ENCODE measurements around the gene BCL7C.
"Not testable (repeated sequence)": the region's sequence is repeated elsewhere in the genome, so short reads cannot be mapped to it uniquely, and the experiment has no call there.

The BCL7C gene

DNA sequence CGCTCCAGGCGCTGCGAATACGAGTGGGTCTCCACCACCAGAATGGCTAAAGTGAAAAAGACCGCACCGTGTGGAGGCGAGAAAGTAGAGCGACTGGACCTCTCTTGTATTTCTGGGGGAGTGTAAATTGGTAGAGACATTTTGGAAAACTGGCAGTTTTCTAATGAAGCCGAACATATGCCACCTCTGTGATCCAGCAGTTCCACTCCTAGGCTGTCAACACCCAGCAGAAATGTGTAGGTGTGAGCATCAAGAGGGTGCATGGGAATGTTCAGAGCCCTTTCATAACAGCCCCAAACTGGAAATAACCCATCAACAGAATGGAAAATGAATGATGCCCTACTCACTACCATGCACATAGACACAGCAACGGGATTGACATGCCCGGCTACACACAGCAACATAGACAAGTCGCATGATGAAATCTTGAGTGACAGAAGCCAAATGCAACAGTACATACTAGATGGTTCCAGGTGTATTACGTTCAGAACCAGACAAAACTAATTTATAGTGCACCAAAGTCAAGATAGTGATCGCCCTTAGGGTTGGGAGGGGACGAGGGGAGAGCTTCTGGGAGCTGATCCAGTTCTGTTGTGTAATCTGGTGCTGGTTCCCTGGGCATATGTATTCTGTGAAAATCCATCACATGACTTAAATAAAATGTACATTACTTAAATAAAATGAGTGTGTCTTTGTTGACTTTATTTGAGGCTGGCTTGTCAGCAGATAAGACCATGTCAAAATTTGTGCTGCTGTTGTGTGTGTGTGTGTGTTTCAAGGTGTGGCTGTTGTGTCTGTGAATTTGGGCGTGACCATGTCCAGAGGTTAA, 877 bp upstream of the BCL7C start:
- no peak for DNase-seq

DNA sequence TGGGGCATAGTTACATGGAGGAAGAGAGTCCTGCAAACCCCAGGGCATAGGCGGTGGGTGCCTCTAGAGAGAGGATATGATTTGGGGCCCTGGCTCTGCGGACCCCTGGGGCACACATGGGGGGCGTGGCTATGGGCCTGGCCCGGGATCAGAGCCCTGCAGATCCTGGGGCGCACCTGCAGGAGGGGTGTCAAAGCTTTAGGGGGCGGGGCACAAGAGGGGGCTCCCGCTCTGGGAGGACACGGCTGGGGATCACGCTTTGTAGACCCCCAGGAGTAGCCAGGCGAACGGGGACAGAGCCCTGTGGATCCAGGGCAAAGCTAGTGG, 497 bp downstream of the BCL7C start:
- no peak for DNase-seq

DNA sequence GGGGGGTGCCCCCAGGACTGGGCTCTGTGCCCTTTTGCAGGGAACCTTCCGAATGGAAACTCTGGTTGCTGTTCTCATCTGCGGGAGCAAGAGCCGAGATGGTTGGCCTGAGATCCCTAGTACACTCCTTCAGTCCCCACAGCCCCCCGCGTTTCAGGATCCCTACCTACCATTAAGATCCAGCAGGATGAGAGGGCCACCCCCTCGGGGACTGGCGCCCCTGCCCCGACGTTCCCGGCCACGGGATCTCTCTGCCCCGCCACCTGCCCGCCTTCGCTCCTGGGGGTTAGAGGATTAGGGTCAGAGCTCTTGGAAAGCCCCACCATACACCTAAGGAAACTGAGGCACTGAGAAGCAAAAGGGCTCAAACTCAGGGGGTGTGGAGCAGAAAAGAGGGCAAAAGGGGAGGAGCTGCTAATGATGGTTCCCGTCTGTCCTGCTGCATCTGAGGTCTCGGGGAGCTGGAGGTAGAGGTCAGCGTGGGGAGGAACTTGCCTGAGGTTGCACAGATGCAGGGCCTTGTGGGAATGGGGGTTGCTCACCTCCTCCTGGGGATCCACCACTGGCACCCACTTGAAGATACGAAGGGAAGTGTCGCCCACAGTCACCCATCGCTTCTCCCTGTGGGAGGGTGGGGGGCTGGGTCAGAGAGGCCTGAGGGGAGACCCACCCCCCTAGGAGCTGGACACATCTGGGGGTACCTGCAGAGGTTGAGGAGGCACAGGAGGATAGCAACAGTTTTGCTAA, 1.0 kb downstream of the BCL7C start:
- DNase-seq, result no peak

DNA sequence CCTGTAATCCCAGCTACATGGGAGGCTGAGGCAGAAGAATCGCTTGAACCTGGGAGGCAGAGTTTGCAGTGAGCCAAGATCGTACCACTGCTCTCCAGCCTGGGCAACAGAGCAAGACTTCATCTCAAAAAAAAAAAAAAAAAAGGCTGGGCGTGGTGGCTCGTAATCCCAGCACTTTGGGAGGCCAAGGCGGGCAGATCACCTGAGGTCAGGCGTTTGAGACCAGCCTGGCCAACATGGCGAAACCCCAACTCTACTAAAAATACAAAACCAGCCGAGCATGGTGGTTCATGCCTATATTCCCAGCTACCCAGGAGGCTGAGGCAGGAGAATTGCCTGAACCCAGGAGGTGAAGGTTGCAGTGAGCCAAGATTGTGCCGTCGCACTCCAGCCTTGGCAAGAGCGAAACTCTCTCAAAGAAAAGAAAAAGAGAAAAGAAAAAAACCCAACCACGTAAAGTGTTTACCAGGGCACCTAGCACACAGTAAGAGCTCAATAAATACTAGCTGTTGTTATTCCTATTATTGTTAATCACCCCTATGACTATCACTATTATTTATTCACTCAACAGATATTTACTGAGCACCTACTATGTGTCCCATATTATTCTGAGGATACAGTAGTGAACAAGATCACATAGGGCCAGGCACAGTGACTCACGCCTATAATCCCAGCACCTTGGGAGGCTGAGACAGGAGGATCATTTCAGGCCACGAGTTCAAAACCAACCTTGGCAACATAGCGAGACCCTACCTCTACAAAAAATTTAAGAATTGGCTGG, 2.6 kb downstream of the BCL7C start:
- not testable (repeated sequence) for DNase-seq

DNA sequence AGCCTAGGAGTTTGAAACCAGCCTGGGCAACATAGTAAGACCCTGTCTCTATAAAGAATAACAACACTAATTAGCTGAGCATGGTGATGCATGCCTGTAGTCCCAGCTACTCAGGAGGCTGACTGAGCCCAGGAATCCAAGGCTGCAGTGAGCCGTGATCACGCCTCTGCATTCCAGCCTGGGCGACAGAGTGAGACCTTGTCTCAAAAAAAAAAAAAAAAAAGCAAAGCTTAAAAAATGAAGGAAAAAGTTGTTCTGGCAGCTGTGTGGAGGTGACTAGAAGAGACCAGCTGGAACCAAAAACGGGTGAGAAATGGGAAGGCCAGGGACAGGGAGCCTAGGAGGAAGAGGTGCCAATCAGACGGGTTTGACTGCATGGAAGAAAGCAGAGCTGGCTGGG, 4.2 kb downstream of the BCL7C start:
- DNase-seq, result no peak

DNA sequence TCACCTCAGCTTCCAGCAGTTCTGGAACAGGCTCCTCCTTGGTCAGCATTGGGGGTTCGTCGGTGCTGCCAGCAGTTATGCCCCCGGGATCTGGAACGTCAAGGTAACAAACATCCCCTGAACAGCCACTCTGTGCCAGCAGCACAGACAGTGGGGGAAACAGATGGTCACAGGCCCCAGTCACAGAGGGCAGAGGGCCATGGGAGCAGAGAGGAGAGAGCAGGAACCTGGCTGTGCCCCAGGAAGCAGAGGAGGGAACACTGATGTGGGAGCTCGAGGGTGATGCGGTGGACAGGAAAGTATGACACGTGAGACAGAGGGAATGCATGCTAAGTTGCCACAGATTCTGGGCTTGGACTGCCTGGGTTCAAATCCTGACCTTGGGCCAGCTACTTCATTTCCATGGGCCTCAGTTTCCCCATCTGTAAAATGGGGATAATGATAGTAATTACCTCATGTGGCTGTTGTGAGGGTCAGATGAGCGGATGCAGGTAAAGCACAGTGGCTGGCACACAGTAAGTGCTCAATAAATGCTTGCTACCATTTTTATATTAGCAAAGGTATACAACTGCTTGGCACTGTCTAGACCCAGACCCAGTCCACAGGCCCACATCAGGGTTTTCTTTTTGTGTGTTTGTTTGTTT, 4.9 kb downstream of the BCL7C start:
- DNase-seq, result no peak

DNA sequence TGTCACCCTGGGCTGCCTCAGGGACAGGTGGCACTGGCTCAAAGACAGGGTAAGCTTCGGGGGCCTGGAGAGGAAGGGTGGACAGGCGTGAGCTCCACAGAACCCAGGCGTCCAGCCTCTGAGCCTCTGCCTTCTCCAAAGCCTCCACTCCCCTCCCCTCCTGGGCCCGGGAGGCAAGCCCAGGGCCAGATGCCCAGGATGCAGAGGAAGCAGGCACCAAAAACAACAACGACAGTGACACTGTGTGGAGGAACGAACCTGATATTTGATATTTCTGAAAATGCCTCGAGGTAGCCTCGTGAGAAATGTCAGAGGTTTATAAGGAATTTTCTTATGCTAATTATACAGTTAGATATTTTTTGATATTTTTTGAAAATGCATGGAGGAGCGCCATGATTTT, 6.0 kb downstream of the BCL7C start:
- DNase-seq, result no peak

DNA sequence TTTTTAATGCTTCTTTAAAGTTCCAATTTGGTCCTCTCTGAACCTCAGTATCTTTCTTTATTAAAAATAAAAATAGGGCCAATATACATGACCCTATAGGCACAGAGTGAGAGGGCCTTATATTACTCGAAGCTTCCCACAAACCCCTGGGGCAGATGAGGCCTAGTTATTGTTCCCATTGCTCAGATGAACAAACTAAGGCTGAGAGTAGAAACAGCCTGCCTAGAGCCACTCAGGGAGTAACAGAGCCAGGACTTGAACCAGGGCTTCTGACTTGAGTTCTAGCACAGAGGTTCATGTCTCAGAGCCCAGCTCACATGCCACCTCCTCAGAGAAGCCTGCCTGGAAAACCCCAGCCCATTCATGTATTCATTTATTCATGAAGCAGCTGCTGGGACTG, 7.7 kb downstream of the BCL7C start:
- no peak for DNase-seq

DNA sequence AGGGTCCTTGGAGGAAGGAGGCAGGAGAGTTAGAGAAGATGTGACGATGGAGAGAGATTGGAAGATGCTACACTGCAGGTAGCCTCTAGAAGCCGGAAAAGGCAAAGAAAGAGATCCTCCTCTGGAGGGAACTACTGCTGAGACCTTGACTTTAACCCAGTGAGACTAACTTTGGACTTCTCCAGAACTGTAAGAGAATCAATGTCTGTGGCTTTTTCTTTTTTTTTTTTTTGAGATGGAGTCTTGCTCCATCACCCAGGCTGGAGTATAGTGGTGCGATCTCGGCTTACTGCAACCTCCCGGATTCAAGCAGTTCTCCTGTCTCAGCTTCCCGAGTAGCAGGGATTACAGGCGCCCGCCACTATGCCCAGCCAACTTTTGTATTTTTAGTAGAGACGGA, 8.7 kb downstream of the BCL7C start:
- DNase-seq, result no peak

DNA sequence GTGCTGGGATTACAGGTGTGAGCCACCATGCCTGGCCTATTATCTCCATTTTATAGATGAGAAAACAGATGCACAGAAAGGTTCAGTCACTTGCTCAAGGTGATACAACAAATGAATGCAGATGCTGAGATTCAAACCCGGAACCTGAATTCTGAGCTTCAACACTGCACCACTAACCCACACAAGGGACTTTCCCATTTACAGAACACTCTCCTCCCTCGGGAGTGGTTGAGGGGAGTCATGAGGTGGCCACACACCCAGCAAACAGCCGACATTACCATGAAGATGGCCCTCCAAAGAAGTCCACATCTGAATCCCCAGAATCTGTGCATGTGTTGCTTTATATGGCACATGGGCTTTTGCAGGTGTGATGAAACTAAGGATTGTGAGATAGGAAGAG, 9.1 kb downstream of the BCL7C start:
- no peak for DNase-seq

DNA sequence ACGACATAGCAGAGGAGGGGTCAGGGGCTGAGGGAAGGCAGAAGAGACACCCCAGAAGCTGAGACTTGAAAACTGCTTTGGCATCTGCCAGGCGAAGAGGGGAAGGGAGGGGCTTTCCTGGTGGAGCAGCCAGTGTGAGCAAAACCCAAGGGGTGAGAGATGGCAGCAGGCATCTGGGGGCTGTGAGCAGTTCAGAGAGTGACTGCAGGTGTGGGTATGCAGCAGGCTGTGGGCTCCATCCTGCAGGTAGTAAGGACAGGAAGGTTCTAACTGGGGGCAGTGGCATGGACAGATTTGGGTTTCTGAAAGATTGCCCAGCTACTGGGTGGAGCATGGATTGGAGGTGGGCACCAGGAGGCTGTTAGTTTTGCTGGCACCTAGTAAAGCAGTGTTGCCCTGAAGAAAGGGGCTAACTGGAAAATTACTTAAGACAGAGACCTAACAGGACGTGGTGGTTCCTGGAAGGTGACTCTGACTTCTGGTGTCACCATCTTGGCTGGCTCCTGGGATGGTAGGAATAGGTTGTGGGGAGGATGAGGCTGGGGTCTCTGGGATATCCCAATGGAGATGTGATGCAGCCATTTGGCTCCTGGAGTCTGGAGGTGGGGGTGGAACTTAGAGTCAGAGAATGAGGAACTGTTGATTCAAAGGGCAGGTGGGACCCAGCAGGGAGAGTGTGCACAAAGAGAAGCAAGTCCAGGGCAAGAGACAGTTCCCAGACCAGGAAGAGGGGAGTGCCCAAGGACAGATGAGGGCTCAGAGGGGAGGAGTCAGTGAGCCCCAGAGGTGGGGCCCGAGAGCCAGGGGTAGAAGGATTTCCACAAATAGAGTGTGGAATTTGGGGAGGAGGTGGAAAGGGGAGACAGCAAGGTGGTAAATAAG, 11.2 kb downstream of the BCL7C start:
- DNase-seq, result no peak

DNA sequence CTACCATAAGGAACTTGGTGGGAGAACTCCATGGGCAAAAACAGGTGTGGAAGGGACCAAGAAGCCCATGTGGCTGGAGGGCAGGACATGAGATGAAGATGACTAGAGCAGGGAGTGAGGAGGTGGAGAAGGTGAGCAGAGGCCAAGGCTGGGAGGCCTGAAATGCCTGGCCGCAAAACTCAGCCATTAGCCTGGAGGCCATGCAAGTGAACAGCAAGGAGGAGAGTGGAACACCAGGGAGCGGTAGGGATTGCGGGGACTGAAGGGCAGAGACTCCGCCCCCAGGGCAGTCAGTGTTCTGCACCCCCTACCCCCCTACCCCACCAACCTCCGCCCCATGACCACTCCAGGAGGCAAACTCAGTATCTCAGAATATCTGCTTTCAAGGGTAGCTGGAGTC, 17.0 kb downstream of the BCL7C start:
- DNase-seq, result no peak

DNA sequence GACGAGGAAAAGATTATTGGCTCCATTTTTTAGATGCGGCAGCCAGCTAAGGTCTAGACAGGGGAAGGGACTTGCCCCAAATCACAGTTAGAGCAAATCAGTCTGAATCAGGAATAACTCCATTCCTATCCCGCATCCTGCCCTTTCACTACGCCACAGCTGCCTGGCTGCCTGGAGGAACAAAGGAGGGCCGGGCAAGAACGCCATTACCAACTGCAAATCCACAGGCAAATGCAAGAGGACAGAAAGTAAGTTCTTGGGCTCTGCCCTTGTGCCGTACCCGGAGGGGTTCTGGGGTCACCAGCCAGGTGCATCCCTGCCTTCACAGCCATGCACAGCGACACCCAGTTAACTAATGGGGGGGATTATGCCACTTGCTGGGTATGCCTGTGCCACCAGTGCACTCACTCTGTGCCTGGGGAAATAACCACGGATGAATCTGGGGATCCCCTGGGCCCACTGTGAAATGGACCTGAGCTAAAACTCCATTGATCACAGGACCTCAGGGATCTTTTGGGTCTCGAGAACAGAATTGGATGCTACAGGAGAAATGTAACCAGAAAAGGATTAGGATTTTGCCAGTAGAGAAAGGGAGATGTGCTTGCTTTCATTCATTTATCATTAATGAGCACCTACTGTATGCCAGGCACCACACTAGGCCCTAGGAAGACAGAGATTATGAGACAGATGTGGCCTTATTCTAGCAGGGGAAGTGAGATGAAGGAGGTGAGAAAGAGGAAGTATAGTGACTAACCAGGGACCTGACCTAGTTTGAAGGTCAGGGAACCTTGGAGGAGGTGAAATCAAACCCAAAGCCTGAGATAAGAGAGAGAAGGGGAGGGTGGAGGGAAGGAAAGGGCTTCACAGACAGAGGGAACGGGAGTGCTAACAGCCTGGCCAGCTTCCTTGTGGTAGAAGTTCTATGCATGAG, 17.7 kb downstream of the BCL7C start:
- peak; percentile 62 for DNase-seq

DNA sequence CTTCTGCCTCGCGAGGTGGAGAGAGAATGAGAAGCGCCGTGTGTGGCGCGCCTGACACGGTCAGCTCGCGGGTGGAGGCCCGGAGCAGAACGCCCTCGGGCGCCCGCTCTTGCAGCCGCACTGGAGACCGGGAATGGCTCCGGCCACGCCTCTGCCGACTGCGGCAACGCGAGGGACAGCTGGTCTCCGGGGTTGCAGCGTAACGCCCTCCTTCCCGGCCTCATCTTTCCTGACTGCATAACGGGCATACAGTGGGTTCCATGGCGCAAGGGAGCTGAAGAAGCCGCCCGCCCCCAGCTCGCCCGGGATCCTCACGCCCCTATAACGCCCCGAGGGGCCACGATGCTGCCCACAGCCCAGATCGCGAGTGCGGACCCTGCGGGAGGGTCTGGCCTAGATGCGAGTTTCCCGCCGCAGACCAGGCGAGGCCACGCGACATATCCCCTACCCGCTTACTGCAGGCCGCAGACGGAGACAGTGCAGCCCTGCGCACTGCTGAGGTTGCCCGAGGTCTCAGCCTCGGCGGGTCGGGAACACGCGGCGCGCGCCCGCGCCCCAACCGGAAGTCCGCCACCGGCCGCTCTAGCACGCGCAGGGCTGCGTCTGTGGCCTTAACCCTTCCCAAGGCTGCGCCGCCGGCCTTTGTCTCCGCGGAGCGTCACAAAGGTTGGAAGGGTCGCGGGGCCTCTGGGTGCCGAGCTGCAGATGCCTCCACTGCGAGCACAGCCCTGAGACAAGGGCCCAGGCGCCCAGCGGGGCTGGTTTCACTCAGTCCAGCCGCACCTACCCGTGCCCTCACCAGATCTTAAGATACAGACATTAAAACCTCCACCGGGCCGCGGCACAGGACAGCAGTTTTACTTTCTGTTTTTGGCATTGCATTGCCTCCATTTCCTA, 18.8 kb downstream of the BCL7C start:
- peak; percentile 89 for DNase-seq

DNA sequence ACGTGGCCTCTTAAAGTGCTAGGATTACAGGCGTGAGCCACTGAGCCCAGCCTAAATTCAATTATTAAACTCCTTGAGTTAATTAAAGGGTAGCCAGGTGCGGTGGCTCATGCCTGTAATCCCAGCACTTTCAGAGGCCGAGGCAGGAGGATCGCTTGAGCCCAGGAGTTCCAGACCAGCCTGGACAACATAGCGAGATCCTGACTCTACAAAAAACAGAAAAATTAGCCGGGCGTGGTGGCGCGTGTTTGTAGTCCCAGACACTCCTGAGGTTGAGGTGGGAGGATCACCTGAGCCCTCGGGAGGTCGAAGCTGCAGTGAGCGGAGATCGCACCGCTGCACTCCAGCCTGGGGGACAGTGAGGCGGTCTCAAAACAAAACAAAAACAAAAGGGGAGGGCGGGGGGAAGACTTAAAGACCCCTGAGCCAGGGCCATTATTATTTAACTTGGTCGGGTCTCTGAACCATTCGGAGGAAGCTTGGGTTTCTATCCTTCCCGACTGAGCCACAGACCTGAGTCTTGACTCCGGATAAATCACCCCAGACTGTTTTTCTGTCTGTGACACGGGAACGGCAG, 19.5 kb downstream of the BCL7C start:
- DNase-seq, result no peak

DNA sequence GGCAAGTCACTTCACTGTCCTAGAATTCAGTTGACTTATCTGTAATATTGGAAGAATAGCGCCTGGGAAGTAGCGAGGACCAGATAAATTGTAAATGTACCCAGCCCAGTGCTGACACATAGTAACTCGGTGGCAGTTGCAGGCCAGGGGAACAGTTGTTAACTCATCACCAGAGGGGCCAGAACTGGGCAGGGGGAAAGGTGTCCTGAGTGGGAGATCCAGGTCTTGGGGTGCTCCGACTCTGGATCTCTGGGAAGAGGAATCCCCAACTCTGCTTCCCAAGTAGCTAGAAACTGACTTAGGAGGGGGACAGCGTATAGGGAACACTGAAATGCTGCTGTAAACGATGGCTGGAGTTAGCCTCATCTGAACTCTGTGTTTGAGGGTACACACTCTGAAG, 23.0 kb downstream of the BCL7C start:
- DNase-seq, result no peak

DNA sequence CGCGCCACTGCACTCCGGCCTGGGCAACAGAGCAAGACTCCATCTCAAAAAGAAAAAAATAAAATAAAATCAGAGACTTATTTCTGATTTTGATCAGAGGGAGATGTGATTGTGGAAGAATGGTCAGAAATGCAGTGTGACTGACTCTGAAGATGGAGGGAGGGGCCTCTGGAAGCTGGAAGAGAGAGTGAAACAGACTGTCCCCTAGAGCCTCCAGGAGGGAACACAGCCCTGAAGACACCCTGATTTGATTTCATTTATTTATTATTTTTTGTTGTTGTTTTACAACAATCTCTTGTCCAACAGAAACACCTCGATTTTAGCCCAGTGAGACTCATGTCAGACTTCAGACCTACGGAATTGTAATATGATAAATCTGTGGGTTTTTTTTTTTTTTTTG, 26.1 kb downstream of the BCL7C start:
- no peak for DNase-seq

DNA sequence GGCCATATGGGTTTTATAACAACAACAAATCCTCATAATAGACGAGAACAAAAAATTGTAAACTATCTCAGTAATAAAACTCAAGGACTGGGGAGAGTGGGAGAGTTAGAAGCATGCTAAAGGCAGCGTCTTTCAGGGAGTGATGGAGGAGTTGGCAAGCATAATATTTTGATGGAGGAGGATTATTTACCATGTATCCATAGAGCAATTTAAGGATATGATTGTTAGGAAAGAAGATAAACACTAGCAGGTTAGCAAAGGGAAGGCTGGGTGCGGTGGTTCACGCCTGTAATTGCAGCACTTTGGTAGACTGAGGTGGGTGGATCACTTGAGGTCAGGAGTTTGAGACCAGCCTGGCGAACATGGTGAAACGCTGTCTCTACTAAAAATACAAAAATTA, 27.8 kb downstream of the BCL7C start:
- no peak for DNase-seq

DNA sequence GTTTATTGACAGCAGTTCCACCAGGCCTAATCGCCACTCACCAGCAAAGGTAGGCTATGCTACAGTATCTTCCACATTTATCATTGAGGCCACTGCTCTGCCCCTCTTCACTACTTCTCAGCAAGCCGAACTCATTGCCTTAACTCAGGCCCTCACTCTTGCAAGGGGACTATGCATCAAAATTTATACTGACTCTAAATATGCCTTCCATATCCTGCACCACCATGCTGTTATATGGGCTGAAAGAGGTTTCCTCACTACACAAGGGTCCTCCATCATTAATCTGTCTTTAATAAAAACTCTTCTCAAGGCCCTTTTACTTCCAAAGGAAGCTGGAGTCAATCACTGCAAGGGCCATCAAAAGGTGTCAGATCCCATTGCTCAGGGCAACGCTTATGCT, 30.7 kb downstream of the BCL7C start:
- DNase-seq, result not testable (repeated sequence)

DNA sequence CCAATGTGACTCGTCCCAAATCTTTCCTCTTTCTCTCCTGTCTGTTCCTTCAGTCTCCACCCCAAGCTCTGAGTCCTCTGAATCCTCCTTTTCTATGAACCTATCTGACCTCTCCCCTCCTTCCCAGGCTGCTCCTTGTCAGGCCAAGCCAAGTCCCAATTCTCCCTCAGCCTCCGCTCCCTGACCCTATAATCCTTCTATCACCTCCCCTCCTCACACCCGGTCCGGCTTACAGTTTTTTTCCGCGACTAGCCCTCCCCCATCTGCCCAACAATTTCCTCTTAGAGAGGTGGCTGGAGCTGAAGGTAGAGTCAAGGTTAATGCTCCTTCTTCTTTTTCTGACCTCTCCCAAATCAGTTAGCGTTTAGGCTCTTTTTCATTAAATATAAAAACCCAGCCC, 33.1 kb downstream of the BCL7C start:
- not testable (repeated sequence) for DNase-seq
